Measurements from ENCODE around the gene THYN1. TPM values are rescaled to one million over a fixed set of nuclear protein-coding genes. Genes with fewer than 3 reads are reported as not detected.

THYN1 gene
- total and polyA plus RNA-seq, 2 of the 13 experiments (the other 11 are each of a cell fraction or from before 2014, with no cell fraction given): 36.1 to 87.6 TPM

- no peak for TF ChIP-seq ARNT (IDR thresholded peaks at IDR 0.05)
- no peak for TF ChIP-seq MATR3 (CRISPR knock-in tag; IDR thresholded peaks at IDR 0.05)
- peak; percentile 38; the same call in 1 of the 2 replicates for TF ChIP-seq CTCF (CRISPR knock-in tag; IDR thresholded peaks at IDR 0.05)
- no peak for TF ChIP-seq GLMP (CRISPR knock-in tag; IDR thresholded peaks at IDR 0.05; ENCODE audit: borderline replicate concordance)
- TF ChIP-seq ZNF260 (CRISPR knock-in tag; IDR thresholded peaks at IDR 0.05; ENCODE audit: borderline replicate concordance, low read depth): no peak
- no peak for TF ChIP-seq POLR2AphosphoS2 (IDR thresholded peaks at IDR 0.05; ENCODE audit: low read depth, low read length)
- no peak for TF ChIP-seq ZNF510 (CRISPR knock-in tag; IDR thresholded peaks at IDR 0.05; ENCODE audit: low read depth)
- no peak for TF ChIP-seq TCF7L2 (IDR thresholded peaks at IDR 0.05; ENCODE audit: low read depth, low read length)
- TF ChIP-seq ZNF713 (CRISPR knock-in tag; IDR thresholded peaks at IDR 0.05): 0 out of 2 replicates have a peak, but pooled peaks have one; percentile 76
- peak; percentile 29; the same call in 1 of the 2 replicates for TF ChIP-seq SP2 (CRISPR knock-in tag; IDR thresholded peaks at IDR 0.05)
- TF ChIP-seq ZNF891 (CRISPR knock-in tag; IDR thresholded peaks at IDR 0.05): 0 out of 2 replicates have a peak, but pooled peaks have one; percentile 27
- peak; percentile 69 for TF ChIP-seq YEATS4 (CRISPR knock-in tag; IDR thresholded peaks at IDR 0.05; ENCODE audit: borderline replicate concordance)
- TF ChIP-seq REST (IDR thresholded peaks at IDR 0.05; ENCODE audit: borderline replicate concordance in 1 of 2, low read depth in 1 of 2, low read length in 2 of 2): no peak; a peak in 1 of 4 replicates
- TF ChIP-seq ZNF687 (CRISPR knock-in tag; IDR thresholded peaks at IDR 0.05): peak; percentile 79
- no peak for TF ChIP-seq ZNF615 (CRISPR knock-in tag; IDR thresholded peaks at IDR 0.05; ENCODE audit: borderline replicate concordance)
- TF ChIP-seq PAX8 (CRISPR knock-in tag; IDR thresholded peaks at IDR 0.05; ENCODE audit: borderline replicate concordance): no peak
- peak; percentile 28; the same call in 1 of the 2 replicates for TF ChIP-seq TSC22D2 (CRISPR knock-in tag; IDR thresholded peaks at IDR 0.05; ENCODE audit: borderline replicate concordance)
- no peak for TF ChIP-seq AGO2 (optimal IDR thresholded peaks at IDR 0.05; ENCODE audit: low read depth, low read length)
These were observed at the start of gene THYN1, which contains the start of gene ACAD8 (continued) for GRCh38 chr11:134253188-134253993.
